K562 (cell line): ENCODE results near the gene MMP24. TPM values are rescaled to one million over a fixed set of nuclear protein-coding genes. Genes with fewer than 3 reads are reported as not detected.

Experiments used
- CSDE1 ChIP-seq, 2 experiments: fragments of 450-650 bp; IDR thresholded peaks; 2 replicates each; pipeline ENCODE4 v1.6.1; 2016; ENCODE audit warnings: mild to moderate bottlenecking in 1 of 2
- OTX1 ChIP-seq: fragments of 450-650 bp; formaldehyde crosslinking; IDR thresholded peaks from 2 replicates; pipeline ENCODE4 v1.4.0; 2022; ENCODE audit warnings: mild to moderate bottlenecking
- TCFL5 ChIP-seq: fragments of 250-450 bp; sonication (Bioruptor Pico); conservative IDR thresholded peaks from 2 replicates; pipeline ENCODE4 v1.6.1; 2021; ENCODE audit warnings: mild to moderate bottlenecking, moderate library complexity, matching md5 sums
- ZNF23 ChIP-seq: fragments of 250-450 bp; sonication (Bioruptor Pico); IDR thresholded peaks from 2 replicates; pipeline ENCODE4 v1.4.0; 2020; ENCODE audit warnings: mild to moderate bottlenecking
- ZNF445 ChIP-seq: fragments of 250-450 bp; sonication (Bioruptor Pico); IDR thresholded peaks from 2 replicates; pipeline ENCODE4 v1.4.0; 2020; ENCODE audit warnings: low read depth, mild to moderate bottlenecking, moderate library complexity
- polyA plus RNA-seq, 8 experiments: library from polyadenylated mRNA; depleted of rRNA in 4 of 8; stranded (reverse) in 5 of 8; unstranded in 3 of 8; fragments of >200 nt; fragmentation: Nextera tagmentation in 2 of 8; fragmentation: Illumina TruSeq in 1 of 8; extraction: Ambion mirVana in 2 of 8; extraction: Trizol in 1 of 8; gene quantifications; 2 replicates each; pipeline versions ENCODE4 v1.2.1 to v1.2.3, GENCODE V29; 2011 to 2014; ENCODE audit warnings: inconsistent platforms in 1 of 8, missing spikeins in 1 of 8
- total RNA-seq, 7 experiments: library from RNA; depleted of rRNA in 6 of 7; stranded (reverse); fragments of >200 nt in 6 of 7; fragmentation: Illumina TruSeq in 2 of 7; extraction: Trizol in 2 of 7; gene quantifications; 2 replicates each; pipeline versions ENCODE4 v1.2.1 to v1.2.3, GENCODE V29; 2011 to 2021; ENCODE audit warnings: low replicate concordance in 1 of 7
- TF ChIP-seq, protein P1 (sequence below): fragments of 200-600 bp; sonication (generic); IDR thresholded peaks from one replicate; pipeline ENCODE4 v1.6.1; 2012; ENCODE audit warnings: mild to moderate bottlenecking, low read depth, low read length, inconsistent platforms
- TF ChIP-seq, protein P2 (sequence below): IDR thresholded peaks from 3 replicates; pipeline ENCODE4 v1.6.1; 2011; ENCODE audit warnings: borderline replicate concordance, mild to moderate bottlenecking, moderate library complexity; ENCODE audit not compliant: insufficient read length; ENCODE audit errors: extremely low read depth
- TF ChIP-seq, protein P3 (sequence below): sonication (generic); formaldehyde crosslinking; IDR thresholded peaks from 2 replicates; pipeline ENCODE4 v1.4.0; 2020; ENCODE audit warnings: mild to moderate bottlenecking, missing genetic modification reagents

MMP24 gene
- total and polyA plus RNA-seq, 9 of the 15 experiments (the other 6 are each of a cell fraction or from before 2014, with no cell fraction given), result 0.03 to 0.07 (median 0.03) TPM; not detected in 6

GRCh38 chr20:35288325-35289060, 62.0 kb downstream of the MMP24 start (continued):
- TF ChIP-seq, protein P1, sequence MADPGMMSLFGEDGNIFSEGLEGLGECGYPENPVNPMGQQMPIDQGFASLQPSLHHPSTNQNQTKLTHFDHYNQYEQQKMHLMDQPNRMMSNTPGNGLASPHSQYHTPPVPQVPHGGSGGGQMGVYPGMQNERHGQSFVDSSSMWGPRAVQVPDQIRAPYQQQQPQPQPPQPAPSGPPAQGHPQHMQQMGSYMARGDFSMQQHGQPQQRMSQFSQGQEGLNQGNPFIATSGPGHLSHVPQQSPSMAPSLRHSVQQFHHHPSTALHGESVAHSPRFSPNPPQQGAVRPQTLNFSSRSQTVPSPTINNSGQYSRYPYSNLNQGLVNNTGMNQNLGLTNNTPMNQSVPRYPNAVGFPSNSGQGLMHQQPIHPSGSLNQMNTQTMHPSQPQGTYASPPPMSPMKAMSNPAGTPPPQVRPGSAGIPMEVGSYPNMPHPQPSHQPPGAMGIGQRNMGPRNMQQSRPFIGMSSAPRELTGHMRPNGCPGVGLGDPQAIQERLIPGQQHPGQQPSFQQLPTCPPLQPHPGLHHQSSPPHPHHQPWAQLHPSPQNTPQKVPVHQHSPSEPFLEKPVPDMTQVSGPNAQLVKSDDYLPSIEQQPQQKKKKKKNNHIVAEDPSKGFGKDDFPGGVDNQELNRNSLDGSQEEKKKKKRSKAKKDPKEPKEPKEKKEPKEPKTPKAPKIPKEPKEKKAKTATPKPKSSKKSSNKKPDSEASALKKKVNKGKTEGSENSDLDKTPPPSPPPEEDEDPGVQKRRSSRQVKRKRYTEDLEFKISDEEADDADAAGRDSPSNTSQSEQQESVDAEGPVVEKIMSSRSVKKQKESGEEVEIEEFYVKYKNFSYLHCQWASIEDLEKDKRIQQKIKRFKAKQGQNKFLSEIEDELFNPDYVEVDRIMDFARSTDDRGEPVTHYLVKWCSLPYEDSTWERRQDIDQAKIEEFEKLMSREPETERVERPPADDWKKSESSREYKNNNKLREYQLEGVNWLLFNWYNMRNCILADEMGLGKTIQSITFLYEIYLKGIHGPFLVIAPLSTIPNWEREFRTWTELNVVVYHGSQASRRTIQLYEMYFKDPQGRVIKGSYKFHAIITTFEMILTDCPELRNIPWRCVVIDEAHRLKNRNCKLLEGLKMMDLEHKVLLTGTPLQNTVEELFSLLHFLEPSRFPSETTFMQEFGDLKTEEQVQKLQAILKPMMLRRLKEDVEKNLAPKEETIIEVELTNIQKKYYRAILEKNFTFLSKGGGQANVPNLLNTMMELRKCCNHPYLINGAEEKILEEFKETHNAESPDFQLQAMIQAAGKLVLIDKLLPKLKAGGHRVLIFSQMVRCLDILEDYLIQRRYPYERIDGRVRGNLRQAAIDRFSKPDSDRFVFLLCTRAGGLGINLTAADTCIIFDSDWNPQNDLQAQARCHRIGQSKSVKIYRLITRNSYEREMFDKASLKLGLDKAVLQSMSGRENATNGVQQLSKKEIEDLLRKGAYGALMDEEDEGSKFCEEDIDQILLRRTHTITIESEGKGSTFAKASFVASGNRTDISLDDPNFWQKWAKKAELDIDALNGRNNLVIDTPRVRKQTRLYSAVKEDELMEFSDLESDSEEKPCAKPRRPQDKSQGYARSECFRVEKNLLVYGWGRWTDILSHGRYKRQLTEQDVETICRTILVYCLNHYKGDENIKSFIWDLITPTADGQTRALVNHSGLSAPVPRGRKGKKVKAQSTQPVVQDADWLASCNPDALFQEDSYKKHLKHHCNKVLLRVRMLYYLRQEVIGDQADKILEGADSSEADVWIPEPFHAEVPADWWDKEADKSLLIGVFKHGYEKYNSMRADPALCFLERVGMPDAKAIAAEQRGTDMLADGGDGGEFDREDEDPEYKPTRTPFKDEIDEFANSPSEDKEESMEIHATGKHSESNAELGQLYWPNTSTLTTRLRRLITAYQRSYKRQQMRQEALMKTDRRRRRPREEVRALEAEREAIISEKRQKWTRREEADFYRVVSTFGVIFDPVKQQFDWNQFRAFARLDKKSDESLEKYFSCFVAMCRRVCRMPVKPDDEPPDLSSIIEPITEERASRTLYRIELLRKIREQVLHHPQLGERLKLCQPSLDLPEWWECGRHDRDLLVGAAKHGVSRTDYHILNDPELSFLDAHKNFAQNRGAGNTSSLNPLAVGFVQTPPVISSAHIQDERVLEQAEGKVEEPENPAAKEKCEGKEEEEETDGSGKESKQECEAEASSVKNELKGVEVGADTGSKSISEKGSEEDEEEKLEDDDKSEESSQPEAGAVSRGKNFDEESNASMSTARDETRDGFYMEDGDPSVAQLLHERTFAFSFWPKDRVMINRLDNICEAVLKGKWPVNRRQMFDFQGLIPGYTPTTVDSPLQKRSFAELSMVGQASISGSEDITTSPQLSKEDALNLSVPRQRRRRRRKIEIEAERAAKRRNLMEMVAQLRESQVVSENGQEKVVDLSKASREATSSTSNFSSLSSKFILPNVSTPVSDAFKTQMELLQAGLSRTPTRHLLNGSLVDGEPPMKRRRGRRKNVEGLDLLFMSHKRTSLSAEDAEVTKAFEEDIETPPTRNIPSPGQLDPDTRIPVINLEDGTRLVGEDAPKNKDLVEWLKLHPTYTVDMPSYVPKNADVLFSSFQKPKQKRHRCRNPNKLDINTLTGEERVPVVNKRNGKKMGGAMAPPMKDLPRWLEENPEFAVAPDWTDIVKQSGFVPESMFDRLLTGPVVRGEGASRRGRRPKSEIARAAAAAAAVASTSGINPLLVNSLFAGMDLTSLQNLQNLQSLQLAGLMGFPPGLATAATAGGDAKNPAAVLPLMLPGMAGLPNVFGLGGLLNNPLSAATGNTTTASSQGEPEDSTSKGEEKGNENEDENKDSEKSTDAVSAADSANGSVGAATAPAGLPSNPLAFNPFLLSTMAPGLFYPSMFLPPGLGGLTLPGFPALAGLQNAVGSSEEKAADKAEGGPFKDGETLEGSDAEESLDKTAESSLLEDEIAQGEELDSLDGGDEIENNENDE, result no peak
- TF ChIP-seq TCFL5 (CRISPR knock-in tag) (no peak), OTX1 (no peak), CSDE1 (IDR thresholded peaks at IDR 0.05) (no peak), ZNF445 (CRISPR knock-in tag) (no peak), ZNF23 (CRISPR knock-in tag) (no peak)
- TF ChIP-seq, protein P2, sequence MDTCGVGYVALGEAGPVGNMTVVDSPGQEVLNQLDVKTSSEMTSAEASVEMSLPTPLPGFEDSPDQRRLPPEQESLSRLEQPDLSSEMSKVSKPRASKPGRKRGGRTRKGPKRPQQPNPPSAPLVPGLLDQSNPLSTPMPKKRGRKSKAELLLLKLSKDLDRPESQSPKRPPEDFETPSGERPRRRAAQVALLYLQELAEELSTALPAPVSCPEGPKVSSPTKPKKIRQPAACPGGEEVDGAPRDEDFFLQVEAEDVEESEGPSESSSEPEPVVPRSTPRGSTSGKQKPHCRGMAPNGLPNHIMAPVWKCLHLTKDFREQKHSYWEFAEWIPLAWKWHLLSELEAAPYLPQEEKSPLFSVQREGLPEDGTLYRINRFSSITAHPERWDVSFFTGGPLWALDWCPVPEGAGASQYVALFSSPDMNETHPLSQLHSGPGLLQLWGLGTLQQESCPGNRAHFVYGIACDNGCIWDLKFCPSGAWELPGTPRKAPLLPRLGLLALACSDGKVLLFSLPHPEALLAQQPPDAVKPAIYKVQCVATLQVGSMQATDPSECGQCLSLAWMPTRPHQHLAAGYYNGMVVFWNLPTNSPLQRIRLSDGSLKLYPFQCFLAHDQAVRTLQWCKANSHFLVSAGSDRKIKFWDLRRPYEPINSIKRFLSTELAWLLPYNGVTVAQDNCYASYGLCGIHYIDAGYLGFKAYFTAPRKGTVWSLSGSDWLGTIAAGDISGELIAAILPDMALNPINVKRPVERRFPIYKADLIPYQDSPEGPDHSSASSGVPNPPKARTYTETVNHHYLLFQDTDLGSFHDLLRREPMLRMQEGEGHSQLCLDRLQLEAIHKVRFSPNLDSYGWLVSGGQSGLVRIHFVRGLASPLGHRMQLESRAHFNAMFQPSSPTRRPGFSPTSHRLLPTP, result no peak
- TF ChIP-seq, protein P3, sequence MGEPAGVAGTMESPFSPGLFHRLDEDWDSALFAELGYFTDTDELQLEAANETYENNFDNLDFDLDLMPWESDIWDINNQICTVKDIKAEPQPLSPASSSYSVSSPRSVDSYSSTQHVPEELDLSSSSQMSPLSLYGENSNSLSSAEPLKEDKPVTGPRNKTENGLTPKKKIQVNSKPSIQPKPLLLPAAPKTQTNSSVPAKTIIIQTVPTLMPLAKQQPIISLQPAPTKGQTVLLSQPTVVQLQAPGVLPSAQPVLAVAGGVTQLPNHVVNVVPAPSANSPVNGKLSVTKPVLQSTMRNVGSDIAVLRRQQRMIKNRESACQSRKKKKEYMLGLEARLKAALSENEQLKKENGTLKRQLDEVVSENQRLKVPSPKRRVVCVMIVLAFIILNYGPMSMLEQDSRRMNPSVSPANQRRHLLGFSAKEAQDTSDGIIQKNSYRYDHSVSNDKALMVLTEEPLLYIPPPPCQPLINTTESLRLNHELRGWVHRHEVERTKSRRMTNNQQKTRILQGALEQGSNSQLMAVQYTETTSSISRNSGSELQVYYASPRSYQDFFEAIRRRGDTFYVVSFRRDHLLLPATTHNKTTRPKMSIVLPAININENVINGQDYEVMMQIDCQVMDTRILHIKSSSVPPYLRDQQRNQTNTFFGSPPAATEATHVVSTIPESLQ, result no peak
- TF ChIP-seq, all 486 proteins: peak for 0
